SK-N-SH treated with all-trans-retinoic acid at 6 μM for 48 hours (cell line): ENCODE measurements around the gene TNC.

Experiments used
- ATAC-seq: fragments of 200-7000 bp; cut with Tn5 transposase; 3 replicates; pipeline ENCODE4 v1.9.1; 2020; ENCODE audit warnings: mild to moderate bottlenecking, moderate library complexity
- ARNTL ChIP-seq: fragments of 450-650 bp; formaldehyde crosslinking; IDR thresholded peaks from 2 replicates; pipeline ENCODE4 v1.5.0; 2020; ENCODE audit warnings: low read depth, mild to moderate bottlenecking, moderate library complexity, borderline replicate concordance
- BACH2 ChIP-seq: fragments of 250-450 bp; sonication (Bioruptor Pico); IDR thresholded peaks from 2 replicates; pipeline ENCODE4 v1.9.0; 2021; ENCODE audit warnings: mild to moderate bottlenecking, borderline replicate concordance
- CSDC2 ChIP-seq: fragments of 250-450 bp; sonication (Bioruptor Pico); IDR thresholded peaks from 2 replicates; pipeline ENCODE4 v1.5.0; 2020; ENCODE audit warnings: mild to moderate bottlenecking, moderate library complexity
- ESRRG ChIP-seq: fragments of 250-450 bp; sonication (Bioruptor Pico); IDR thresholded peaks from 2 replicates; pipeline ENCODE4 v1.6.1; 2021; ENCODE audit warnings: mild to moderate bottlenecking
- GLIS3 ChIP-seq: fragments of 250-450 bp; sonication (Bioruptor Pico); IDR thresholded peaks from 2 replicates; pipeline ENCODE4 v1.5.0; 2020; ENCODE audit warnings: mild to moderate bottlenecking, moderate library complexity
- ISL1 ChIP-seq: fragments of 250-450 bp; sonication (Bioruptor Pico); IDR thresholded peaks from 2 replicates; pipeline ENCODE4 v2.1.2; 2022; ENCODE audit warnings: mild to moderate bottlenecking, moderate library complexity
- OSR1 ChIP-seq: fragments of 250-450 bp; sonication (Bioruptor Pico); IDR thresholded peaks from 2 replicates; pipeline ENCODE4 v1.8.0; 2022; ENCODE audit warnings: moderate library complexity, mild to moderate bottlenecking, inconsistent platforms
- PPARA ChIP-seq: fragments of 250-450 bp; sonication (Bioruptor Pico); IDR thresholded peaks from 2 replicates; pipeline ENCODE4 v1.5.0; 2020; ENCODE audit warnings: mild to moderate bottlenecking, borderline replicate concordance
- RARB ChIP-seq: fragments of 250-450 bp; sonication (Bioruptor Pico); IDR thresholded peaks from 2 replicates; pipeline ENCODE4 v1.8.0; 2021; ENCODE audit warnings: mild to moderate bottlenecking, moderate library complexity
- SNAI2 ChIP-seq: fragments of 250-450 bp; sonication (Bioruptor Pico); IDR thresholded peaks from 2 replicates; pipeline ENCODE4 v1.5.0; 2020; ENCODE audit warnings: mild to moderate bottlenecking, moderate library complexity
- TCF4 ChIP-seq: fragments of 250-450 bp; sonication (Bioruptor Pico); IDR thresholded peaks from 2 replicates; pipeline ENCODE4 v1.8.0; 2021; ENCODE audit warnings: mild to moderate bottlenecking, moderate library complexity, borderline replicate concordance
- TOX ChIP-seq: fragments of 250-450 bp; sonication (Bioruptor Pico); IDR thresholded peaks from 2 replicates; pipeline ENCODE4 v1.8.0; 2021; ENCODE audit warnings: mild to moderate bottlenecking, moderate library complexity, borderline replicate concordance
- ZC3H10 ChIP-seq: fragments of 250-450 bp; sonication (Bioruptor Pico); IDR thresholded peaks from 2 replicates; pipeline ENCODE4 v1.5.1; 2021; ENCODE audit warnings: mild to moderate bottlenecking, moderate library complexity
- ZFP3 ChIP-seq: fragments of 250-450 bp; sonication (Bioruptor Pico); IDR thresholded peaks from 2 replicates; pipeline ENCODE4 v1.5.0; 2020; ENCODE audit warnings: mild to moderate bottlenecking, moderate library complexity
- ZFP30 ChIP-seq: fragments of 450-650 bp; formaldehyde crosslinking; IDR thresholded peaks from 2 replicates; pipeline ENCODE4 v1.5.0; 2022; ENCODE audit warnings: mild to moderate bottlenecking, moderate library complexity
- ZNF70 ChIP-seq: fragments of 450-650 bp; formaldehyde crosslinking; IDR thresholded peaks from 2 replicates; pipeline ENCODE4 v1.5.0; 2020; ENCODE audit warnings: mild to moderate bottlenecking, moderate library complexity
- ZNF8 ChIP-seq: fragments of 450-650 bp; formaldehyde crosslinking; IDR thresholded peaks from 2 replicates; pipeline ENCODE4 v1.5.0; 2020; ENCODE audit warnings: mild to moderate bottlenecking, moderate library complexity
- TF ChIP-seq, protein P1 (sequence below): fragments of 250-450 bp; sonication (Bioruptor Pico); IDR thresholded peaks from 2 replicates; pipeline ENCODE4 v1.5.0; 2020; ENCODE audit warnings: mild to moderate bottlenecking, moderate library complexity
- TF ChIP-seq, protein P2 (sequence below): fragments of 250-450 bp; sonication (Bioruptor Pico); IDR thresholded peaks from 2 replicates; pipeline ENCODE4 v1.8.0; 2020; ENCODE audit warnings: mild to moderate bottlenecking, moderate library complexity, borderline replicate concordance
- TF ChIP-seq, protein P3 (sequence below): fragments of 250-450 bp; sonication (Bioruptor Pico); IDR thresholded peaks from 2 replicates; pipeline ENCODE4 v1.5.1; 2021; ENCODE audit warnings: mild to moderate bottlenecking, moderate library complexity
- TF ChIP-seq, protein P4 (sequence below): fragments of 250-450 bp; sonication (Bioruptor Pico); IDR thresholded peaks from 2 replicates; pipeline ENCODE4 v1.8.0; 2021; ENCODE audit warnings: low read depth, mild to moderate bottlenecking, moderate library complexity, borderline replicate concordance

The TNC gene

DNA sequence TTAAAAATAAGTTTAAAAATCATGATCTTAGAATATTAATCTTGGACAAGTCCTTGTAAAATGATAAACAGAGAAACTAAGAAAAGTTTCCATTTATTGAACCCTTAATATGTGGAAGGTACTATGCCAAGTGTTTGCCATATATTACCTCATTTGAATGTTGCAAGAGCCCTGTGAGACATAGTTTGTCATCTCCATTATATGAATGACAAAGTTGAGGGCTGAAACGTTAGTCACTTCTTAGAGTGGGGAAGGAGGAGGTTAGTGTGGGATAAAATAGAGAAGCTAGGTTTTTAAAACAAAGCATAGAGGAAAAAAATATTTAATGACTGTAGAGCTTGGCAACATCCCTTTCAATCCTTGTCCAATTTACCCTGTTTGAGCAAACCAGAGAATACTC is 2.0 kb downstream of the TNC start:
- TF ChIP-seq ESRRG (CRISPR knock-in tag) (no peak), ISL1 (CRISPR knock-in tag) (no peak), PPARA (CRISPR knock-in tag) (no peak), RARB (CRISPR knock-in tag) (no peak), ZFP30 (no peak), OSR1 (CRISPR knock-in tag) (no peak), ZC3H10 (CRISPR knock-in tag) (no peak)
- TF ChIP-seq, protein P1, sequence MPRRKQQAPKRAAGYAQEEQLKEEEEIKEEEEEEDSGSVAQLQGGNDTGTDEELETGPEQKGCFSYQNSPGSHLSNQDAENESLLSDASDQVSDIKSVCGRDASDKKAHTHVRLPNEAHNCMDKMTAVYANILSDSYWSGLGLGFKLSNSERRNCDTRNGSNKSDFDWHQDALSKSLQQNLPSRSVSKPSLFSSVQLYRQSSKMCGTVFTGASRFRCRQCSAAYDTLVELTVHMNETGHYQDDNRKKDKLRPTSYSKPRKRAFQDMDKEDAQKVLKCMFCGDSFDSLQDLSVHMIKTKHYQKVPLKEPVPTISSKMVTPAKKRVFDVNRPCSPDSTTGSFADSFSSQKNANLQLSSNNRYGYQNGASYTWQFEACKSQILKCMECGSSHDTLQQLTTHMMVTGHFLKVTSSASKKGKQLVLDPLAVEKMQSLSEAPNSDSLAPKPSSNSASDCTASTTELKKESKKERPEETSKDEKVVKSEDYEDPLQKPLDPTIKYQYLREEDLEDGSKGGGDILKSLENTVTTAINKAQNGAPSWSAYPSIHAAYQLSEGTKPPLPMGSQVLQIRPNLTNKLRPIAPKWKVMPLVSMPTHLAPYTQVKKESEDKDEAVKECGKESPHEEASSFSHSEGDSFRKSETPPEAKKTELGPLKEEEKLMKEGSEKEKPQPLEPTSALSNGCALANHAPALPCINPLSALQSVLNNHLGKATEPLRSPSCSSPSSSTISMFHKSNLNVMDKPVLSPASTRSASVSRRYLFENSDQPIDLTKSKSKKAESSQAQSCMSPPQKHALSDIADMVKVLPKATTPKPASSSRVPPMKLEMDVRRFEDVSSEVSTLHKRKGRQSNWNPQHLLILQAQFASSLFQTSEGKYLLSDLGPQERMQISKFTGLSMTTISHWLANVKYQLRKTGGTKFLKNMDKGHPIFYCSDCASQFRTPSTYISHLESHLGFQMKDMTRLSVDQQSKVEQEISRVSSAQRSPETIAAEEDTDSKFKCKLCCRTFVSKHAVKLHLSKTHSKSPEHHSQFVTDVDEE (CRISPR knock-in tag): no peak
- no peak for ATAC-seq

DNA sequence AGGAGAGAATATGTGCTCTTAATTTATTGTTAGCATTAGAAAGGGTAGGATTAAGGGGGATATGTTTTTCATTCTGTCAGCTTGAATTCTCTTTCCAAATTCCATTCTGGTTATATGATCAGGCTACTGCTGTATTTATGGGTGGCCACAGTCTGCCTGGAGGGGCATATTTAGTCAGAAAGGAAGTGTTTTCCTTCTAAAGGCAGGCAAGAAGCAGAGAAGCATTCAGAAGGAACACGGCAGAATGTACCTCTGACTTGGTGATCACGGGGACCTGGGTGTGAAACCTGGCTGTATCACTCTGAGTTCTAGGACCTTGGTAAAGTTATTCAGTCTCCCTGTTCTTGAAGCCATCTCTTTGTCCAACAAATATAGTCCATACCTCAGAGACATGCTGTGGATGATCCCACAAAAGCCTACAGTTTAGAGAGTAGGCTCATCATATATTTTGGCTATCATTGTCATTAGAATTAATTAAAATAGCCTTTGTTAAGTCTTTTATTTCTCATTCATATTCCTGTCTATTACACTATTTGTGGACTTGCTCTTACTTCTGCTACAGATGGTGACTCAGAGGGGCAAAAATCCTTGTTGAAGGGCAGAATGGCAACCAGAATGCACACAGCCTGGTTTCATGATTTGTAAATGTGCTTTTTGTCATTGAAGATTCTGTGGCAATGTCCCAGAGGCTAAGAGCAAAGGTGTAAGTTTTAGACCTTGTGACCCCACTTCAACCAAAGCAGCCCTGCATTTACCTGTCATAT is 2.7 kb downstream of the TNC start:
- no peak; the same call in 2 of the 3 replicates for ATAC-seq
- TF ChIP-seq TOX (no peak), PPARA (CRISPR knock-in tag) (no peak), TCF4 (CRISPR knock-in tag) (no peak), BACH2 (CRISPR knock-in tag) (no peak), RARB (CRISPR knock-in tag) (no peak), ZNF8 (CRISPR knock-in tag) (no peak), ZFP30 (no peak), ZC3H10 (CRISPR knock-in tag) (no peak), ESRRG (CRISPR knock-in tag) (no peak), SNAI2 (CRISPR knock-in tag) (no peak), ZNF70 (CRISPR knock-in tag) (no peak), CSDC2 (no peak), ISL1 (CRISPR knock-in tag) (no peak), ZFP3 (CRISPR knock-in tag) (no peak), GLIS3 (CRISPR knock-in tag) (no peak)
- TF ChIP-seq, protein P2, sequence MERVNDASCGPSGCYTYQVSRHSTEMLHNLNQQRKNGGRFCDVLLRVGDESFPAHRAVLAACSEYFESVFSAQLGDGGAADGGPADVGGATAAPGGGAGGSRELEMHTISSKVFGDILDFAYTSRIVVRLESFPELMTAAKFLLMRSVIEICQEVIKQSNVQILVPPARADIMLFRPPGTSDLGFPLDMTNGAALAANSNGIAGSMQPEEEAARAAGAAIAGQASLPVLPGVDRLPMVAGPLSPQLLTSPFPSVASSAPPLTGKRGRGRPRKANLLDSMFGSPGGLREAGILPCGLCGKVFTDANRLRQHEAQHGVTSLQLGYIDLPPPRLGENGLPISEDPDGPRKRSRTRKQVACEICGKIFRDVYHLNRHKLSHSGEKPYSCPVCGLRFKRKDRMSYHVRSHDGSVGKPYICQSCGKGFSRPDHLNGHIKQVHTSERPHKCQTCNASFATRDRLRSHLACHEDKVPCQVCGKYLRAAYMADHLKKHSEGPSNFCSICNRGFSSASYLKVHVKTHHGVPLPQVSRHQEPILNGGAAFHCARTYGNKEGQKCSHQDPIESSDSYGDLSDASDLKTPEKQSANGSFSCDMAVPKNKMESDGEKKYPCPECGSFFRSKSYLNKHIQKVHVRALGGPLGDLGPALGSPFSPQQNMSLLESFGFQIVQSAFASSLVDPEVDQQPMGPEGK (CRISPR knock-in tag): no peak
- TF ChIP-seq, protein P3, sequence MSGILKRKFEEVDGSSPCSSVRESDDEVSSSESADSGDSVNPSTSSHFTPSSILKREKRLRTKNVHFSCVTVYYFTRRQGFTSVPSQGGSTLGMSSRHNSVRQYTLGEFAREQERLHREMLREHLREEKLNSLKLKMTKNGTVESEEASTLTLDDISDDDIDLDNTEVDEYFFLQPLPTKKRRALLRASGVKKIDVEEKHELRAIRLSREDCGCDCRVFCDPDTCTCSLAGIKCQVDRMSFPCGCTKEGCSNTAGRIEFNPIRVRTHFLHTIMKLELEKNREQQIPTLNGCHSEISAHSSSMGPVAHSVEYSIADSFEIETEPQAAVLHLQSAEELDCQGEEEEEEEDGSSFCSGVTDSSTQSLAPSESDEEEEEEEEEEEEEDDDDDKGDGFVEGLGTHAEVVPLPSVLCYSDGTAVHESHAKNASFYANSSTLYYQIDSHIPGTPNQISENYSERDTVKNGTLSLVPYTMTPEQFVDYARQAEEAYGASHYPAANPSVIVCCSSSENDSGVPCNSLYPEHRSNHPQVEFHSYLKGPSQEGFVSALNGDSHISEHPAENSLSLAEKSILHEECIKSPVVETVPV (CRISPR knock-in tag): no peak
- TF ChIP-seq, protein P1 (CRISPR knock-in tag): no peak
- TF ChIP-seq, all 23 proteins: peak for 0

DNA sequence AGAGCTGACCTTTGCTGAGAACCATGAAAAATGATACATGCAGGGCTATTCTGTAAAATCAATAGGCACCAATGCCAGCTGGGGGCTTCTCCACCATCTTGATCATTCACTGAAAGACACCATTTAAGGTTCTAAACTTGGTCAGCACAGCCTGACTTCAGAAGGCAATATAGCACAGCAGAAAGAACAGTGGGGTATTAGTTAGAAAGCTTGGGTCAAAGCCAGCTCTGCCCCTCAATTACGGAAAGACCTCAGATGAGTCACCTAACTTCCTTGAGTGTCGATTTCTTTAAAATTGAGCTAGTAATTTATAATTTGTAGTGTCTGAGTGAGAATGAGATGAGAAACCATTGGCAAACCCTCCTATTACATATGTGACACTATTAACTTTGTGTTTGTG is 3.4 kb downstream of the TNC start:
- no peak for ATAC-seq
- no peak for TF ChIP-seq TOX
- TF ChIP-seq ZC3H10 (CRISPR knock-in tag): no peak
- no peak for TF ChIP-seq ISL1 (CRISPR knock-in tag)
- TF ChIP-seq PPARA (CRISPR knock-in tag): no peak
- TF ChIP-seq SNAI2 (CRISPR knock-in tag): no peak
- TF ChIP-seq RARB (CRISPR knock-in tag): no peak
- TF ChIP-seq TCF4 (CRISPR knock-in tag): no peak
- TF ChIP-seq ESRRG (CRISPR knock-in tag): no peak
- TF ChIP-seq ZNF8 (CRISPR knock-in tag): no peak
- TF ChIP-seq ZNF70 (CRISPR knock-in tag): no peak
- no peak for TF ChIP-seq ARNTL (CRISPR knock-in tag)
- TF ChIP-seq, protein P4, sequence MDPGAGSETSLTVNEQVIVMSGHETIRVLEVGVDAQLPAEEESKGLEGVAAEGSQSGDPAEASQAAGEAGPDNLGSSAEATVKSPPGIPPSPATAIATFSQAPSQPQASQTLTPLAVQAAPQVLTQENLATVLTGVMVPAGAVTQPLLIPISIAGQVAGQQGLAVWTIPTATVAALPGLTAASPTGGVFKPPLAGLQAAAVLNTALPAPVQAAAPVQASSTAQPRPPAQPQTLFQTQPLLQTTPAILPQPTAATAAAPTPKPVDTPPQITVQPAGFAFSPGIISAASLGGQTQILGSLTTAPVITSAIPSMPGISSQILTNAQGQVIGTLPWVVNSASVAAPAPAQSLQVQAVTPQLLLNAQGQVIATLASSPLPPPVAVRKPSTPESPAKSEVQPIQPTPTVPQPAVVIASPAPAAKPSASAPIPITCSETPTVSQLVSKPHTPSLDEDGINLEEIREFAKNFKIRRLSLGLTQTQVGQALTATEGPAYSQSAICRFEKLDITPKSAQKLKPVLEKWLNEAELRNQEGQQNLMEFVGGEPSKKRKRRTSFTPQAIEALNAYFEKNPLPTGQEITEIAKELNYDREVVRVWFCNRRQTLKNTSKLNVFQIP (CRISPR knock-in tag): no peak
- TF ChIP-seq, all 23 proteins: peak for 0
